KOPT-K1 (cell line): ENCODE measurements around the gene FAU.
A peak's percentile ranks its signal among the peaks of the same experiment; 100 is the strongest.

Experiments
- H3K27ac ChIP-seq: fragments of 200-600 bp; sonication (generic); 2 replicates; pipeline ENCODE4 v1.5.1; 2016; ENCODE audit warnings: antibody characterized with exemption, mild to moderate bottlenecking, low read depth, low read length; ENCODE audit not compliant: poor library complexity, severe bottlenecking
- H3K36me3 ChIP-seq: fragments of 200-600 bp; sonication (generic); 2 replicates; pipeline ENCODE4 v1.5.1; 2017; ENCODE audit warnings: antibody characterized with exemption, mild to moderate bottlenecking, low read length, moderate library complexity; ENCODE audit not compliant: insufficient read depth
- H3K9me3 ChIP-seq: fragments of 200-600 bp; sonication (generic); 2 replicates; pipeline ENCODE4 v1.5.1; 2017; ENCODE audit warnings: antibody characterized with exemption, low read length, mild to moderate bottlenecking; ENCODE audit not compliant: insufficient read depth, poor library complexity, severe bottlenecking

Gene FAU

DNA sequence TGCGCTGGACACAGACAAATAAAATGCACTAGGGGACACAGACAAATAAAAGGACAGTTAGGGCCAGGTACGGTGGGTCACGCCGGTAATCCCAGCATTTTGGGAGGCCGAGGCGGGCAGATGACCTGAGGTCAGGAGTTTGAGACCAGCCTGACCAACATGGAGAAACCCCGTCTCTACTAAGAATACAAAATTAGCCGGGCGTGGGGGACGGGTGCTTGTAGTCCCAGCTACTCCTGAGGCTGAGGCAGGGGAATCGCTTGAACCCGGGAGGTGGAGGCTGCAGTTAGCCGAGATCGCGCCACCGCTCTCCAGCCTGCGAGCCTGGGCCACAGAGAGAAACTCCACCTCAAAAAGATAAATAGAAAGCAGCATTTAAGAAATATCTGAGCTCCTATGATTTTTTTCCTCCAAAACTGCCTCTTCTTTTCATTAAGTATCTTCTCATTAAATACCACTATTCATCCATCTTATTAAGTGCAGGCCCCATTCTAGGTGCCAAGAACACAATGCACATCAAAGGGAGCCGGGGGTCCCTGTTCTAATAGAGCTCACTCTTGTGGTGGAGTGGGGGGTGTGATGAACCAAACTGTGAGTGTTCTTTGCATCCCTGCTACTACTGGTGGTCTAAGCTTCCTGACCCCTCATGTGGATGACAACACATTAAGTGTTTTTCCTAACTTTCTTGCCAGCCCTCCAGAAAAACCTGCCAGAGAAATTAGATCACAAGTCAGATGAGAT lies 3.7 kb downstream of the FAU start:
- Histone ChIP-seq H3K36me3 (peaks cover 49% of the 10 kb centered on the region), H3K27ac (no peak overlapping the region), H3K9me3 (no peaks in the 10 kb centered on the region)

DNA sequence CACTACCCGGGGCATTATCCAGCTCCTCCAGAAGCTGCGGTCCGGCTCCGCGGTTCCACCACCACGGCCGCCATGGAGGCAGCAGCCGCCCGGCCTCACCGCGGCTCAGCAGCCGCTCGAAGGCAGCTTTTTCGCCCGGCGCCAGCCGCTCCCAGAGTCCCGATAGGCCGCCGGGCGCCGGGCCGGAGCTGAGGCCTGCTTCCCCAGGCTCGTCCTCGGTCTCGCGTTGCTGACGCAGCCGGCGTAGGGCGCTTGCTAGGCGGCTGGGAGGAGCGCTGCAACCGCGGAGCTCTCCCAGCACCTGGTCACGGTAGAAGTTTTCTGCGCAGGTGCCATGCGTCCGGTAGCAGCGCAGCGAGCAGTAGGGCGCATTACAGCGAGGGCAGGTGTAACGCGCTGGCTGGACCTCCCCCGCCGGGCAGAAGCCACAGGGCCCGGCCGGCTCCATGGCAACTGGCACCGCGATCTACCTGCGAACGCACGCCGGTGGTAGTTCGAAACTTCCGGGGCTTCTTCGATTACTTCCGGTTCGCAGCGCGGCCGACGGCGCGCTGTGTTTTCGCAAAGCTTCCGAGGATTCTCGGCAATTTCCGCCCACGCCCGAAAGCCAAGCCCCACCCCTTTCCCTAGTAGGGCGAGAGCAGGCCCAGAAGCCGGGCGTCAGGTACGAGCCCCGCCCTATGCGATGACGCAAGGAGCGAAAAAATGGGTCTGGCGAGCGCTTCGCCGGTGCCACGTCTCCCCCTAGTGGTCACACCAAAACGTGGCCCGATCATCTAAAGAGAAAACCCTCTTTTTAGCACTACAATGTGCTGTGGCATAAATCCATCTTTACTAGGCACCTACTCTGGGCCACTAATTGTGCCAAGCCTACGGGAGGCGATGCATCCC lies 4.5 kb downstream of the FAU start, which contains the start of gene ZNHIT2:
ZNHIT2 (minus strand) TSS at position 496 of the 891 bp plus-strand sequence; CDS start at position 448, 48 bp downstream.
- H3K27ac ChIP-seq, result peak within 1 kb of the TSS; percentile 66
- peaks cover 49% of the 10 kb centered on the region for H3K36me3 ChIP-seq
- H3K9me3 ChIP-seq, result no peaks in the 10 kb centered on the region

DNA sequence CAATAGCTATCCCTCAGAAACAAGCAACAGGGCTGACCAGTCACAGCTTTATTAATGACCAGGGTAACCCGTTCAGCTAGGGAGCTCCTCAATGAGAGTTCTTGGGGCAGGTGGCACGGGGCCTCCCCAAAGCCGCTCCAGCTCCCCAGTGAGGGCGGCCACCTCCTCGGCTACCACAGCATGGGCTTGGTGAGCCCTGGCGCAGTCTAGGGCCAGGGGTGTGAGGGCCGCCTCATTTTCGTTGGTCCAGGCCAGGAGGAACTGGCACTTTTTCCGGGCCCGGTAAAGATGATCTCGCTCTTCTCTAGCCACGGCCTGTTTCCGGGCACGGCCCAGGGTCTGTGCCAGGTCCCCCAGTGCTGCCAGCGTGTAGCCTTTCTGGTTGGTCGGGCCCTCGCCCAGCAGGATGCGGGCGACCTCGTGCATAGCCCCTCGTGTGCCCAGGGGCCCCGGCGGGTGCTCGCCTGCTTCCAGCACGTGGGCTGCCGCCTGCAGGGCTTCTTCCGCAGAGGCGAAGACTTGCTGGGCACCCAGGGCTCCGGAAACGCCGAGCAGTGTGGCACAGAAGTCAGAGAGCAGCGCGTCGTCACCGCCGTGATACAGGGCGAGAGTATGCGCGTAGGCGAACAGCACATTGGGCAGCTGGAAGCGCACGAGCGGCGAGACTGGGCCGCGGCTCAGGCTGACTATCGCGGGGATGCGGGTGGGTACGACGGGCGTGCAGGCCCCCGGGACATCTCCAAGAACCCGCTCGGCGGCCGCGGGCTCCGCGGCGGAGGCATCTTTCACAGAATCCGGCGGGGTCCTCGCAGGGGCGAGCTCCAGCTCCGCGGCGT lies 5.3 kb downstream of the FAU start:
- H3K36me3 ChIP-seq, result peaks cover 49% of the 10 kb centered on the region
- peak overlapping the region; percentile 66 for H3K27ac ChIP-seq
- H3K9me3 ChIP-seq, result no peaks in the 10 kb centered on the region

DNA sequence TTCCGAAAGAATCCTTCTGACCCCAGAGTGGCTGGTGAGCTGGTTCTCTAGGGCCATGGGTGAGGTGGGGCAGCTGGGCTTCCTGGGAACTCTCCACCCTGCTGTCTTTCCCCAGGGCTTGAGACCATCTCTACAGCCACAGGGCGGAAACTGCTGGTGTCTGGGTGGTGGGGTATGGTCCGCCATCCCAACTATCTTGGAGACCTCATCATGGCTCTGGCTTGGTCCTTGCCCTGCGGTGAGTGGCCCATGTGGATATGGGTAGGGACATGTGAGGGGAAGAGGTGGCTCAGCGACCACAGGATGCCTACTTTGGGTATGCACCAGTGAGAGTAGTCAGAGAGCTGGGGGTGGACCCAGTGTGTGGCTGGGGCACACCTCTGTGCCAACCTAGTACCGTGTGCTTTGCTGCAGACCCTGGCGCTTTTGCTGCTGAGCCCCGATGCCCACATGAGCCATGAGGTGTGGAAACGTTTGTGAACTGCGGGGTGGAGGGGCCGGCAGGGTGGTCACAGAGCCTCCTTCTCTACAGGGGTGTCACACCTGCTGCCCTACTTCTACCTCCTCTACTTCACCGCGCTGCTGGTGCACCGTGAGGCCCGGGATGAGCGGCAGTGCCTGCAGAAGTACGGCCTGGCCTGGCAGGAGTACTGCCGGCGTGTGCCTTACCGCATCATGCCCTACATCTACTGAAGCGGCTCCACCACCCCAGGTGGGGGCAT lies 6.4 kb downstream of the FAU start:
- no peaks in the 10 kb centered on the region for H3K9me3 ChIP-seq
- H3K36me3 ChIP-seq, result peaks cover 46% of the 10 kb centered on the region
- no peak overlapping the region for H3K27ac ChIP-seq

DNA sequence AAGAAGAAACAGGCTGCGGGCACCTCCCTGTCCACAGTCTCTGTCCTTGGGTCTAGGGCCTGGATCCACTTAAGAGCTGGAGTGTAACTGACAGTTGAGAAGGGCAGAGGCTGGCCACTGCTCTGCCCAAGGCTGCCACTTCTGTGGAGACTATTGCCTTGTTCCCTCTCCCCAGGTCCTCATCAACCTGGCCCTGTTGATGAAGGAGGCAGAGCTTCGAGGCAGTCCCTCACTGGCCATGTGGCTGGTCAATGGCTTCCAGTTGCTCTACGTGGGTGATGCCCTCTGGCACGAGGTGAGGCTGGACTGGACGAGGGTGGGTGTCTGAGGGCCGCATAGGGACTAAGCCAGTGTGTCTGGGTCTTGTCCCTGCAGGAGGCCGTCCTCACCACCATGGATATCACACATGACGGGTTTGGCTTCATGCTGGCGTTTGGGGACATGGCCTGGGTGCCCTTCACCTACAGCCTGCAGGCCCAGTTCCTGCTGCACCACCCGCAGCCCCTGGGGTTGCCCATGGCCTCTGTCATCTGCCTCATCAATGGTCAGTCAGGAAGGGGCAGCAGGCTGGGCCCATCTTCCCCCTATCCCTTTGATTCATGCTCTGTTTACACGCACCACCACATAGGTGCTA lies 7.3 kb downstream of the FAU start:
- Histone ChIP-seq H3K9me3 (no peaks in the 10 kb centered on the region), H3K27ac (no peak overlapping the region), H3K36me3 (peaks cover 42% of the 10 kb centered on the region)

DNA sequence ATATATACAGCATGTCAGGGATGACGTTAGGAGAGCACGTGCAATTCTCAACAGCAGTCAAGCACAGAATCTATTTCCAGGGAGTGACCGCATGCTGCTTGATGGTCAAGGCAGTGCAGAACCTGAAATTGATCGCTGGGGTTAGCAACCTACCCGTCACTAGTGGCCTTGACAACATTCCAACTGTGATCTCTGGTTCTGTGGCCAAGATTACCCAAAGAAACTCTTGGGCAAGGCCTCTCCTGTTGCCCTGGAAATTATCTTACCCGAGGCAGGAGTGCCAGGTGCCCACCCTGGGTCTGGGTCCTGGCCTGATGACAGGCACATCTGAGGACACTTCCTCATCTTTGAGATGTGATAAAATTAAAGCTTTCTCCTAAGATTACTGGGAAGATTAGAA lies 8.1 kb downstream of the FAU start:
- no peak overlapping the region for H3K27ac ChIP-seq
- peaks cover 42% of the 10 kb centered on the region for H3K36me3 ChIP-seq
- H3K9me3 ChIP-seq, result no peaks in the 10 kb centered on the region

DNA sequence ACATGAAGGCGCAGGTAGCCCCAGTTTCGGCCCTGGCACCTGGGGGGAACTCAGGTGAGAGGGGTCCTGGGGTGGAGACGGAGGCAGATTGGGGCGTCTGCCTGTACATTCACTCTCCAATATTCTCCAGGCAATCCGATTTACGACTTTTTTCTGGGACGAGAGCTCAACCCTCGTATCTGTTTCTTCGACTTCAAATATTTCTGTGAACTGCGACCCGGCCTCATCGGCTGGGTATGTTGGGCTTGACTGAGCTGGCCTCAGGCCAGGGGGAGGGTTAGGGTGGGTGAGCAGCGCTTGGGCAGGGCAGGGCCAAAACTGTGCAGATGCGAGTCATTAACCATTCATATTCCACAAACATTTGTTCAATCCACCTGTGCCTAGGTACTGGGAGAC lies 8.6 kb downstream of the FAU start:
- H3K36me3 ChIP-seq, result peaks cover 42% of the 10 kb centered on the region
- H3K9me3 ChIP-seq, result no peaks in the 10 kb centered on the region
- peak overlapping the region; percentile 64 for H3K27ac ChIP-seq

DNA sequence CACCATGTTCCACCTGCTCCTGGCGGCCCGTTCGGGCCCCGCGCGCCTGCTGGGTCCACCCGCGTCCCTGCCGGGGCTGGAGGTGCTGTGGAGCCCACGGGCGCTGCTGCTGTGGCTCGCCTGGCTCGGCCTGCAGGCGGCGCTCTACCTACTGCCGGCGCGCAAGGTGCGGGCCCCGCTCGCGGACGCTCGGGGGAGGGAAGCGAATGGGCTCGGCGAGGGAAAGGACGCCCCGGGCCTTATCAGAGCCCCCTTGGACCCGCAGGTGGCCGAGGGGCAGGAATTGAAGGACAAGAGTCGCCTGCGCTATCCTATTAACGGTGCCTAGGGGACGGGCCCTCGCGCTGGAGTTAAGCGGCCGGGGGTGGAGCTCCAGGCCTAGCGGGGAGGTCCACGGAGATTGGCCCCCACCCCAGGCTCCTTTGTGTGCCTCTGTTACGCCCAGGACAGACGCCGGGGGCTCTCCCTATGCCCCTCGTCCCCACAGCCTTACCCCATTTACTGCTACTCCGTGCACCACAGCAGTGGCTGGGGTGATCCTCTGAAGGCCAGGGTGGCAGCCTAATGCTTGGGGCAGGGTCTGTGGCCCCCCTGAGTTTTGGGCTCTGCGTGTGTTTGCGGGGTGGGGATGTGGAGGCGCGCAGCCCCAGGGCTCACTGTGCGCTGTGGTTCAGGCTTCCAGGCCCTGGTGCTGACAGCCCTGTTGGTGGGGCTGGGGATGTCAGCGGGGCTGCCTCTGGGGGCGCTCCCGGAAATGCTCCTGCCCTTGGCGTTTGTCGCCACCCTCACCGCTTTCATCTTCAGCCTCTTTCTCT lies 9.2 kb downstream of the FAU start:
- Histone ChIP-seq H3K27ac (peak overlapping the region; percentile 64), H3K9me3 (no peaks in the 10 kb centered on the region), H3K36me3 (peaks cover 42% of the 10 kb centered on the region)

DNA sequence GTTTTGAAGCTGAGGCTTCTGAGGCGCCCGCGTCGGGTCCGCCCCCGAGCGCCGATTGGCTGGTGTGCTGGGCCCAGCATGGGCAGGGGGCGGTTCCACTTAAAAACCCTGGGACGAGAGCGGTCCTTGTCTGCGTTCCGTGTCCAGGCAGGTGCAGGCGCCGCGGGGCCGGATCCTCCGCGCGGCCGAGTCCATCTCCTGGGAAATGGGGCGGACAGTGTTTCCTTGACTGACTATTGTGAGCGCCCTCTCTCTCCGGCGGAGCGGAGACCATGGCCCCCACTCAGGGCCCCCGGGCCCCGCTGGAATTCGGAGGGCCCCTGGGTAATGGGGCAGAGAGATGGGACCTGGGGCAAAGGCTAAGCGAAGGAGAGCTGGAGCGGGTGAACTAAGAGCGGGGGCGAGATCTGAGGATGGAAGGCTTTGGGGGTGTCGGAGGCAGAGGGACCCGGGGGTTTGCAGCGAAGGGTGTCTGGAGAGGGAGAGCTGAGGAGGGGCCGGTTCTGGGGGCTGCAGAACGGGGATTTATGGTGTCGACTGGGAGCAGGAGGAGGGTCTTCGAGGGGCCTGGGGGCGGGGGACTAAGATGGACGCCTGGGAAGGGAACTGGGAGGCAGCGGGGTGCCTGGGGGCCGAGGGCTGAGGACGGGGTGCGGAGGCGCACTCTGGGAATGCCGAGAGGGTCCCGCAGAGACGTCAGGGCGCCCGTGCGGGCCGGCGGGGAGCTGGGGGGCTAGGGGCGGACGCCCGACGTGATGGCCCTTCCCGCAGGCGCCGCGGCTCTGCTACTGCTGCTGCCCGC lies 10.0 kb downstream of the FAU start, which contains the start of gene TM7SF2:
TM7SF2 (plus strand) TSS at position 129 of the 802 bp plus-strand sequence; CDS start at position 273, 144 bp downstream.
- peaks cover 48% of the 10 kb centered on the region for H3K36me3 ChIP-seq
- peak within 1 kb of the TSS; percentile 64 for H3K27ac ChIP-seq

DNA sequence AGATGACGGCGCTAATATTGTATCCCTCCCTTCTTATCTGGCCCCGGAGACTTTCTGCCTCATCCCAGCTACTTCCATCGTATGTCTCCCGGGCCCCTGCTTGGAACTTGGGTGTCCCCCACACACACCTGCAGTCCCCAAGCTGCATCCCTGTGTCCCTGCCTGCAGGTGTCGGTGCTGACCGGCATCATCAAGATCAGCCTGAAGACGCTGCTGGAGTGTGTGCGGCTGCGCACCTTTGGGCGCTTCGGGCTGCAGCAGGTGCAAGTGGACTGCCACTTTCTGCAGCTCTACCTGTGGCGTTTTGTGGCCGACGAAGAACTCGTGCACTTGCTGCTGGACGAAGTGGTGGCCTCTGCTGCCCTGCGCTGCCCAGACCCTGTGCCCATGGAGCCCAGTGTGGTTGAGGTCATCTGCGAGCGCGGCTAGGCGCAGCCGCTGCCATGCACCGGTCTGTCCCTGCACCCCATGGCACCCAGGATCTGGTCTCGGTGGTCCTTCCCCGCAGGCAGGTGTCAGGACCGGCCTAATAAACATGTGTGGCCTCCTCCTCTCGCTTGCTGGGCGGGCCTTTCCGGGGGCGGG lies 10.7 kb downstream of the FAU start:
- Histone ChIP-seq H3K36me3 (peaks cover 48% of the 10 kb centered on the region), H3K27ac (no peak overlapping the region), H3K9me3 (no peaks in the 10 kb centered on the region)

More for the DNA sequence above, 10.0 kb downstream of the FAU start, which contains the start of gene TM7SF2:
- H3K9me3 ChIP-seq, result no peaks in the 10 kb centered on the region

DNA sequence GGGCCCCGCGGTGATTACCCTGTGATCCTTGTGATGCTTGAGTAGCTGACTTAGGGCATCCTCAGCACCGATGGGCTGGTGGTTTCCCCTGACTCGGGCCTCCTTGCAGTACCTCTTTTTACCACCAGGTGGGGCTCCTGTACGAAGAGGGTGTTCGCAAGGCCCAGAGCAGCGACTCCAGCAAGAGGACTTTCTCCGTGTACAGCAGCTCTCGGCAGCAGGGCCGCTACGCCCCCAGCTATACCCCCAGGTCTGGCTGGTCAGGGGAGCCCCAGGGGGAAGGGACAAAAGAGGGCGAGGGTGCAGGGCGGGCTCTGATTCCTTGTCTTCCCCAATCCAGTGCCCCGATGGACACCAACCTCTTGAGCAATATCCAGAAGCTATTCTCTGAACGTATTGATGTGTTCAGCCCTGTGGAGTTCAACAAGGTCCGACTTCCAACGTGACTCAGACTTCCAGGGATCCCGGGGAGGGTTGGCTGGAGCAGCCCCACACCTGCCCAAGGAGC lies 11.5 kb downstream of the FAU start:
- Histone ChIP-seq H3K27ac (peak overlapping the region; percentile 3), H3K36me3 (peaks cover 46% of the 10 kb centered on the region), H3K9me3 (no peaks in the 10 kb centered on the region)
